Activated CD8-positive, alpha-beta memory T cell treated with anti-CD3 and anti-CD28 coated beads for 48 hours (primary cell): ENCODE data around the gene IL21R.
A peak's percentile ranks its signal among the peaks of the same experiment; 100 is the strongest.
"Not testable (repeated sequence)": the region's sequence is repeated elsewhere in the genome, so short reads cannot be mapped to it uniquely, and the experiment has no call there.

Source experiments
- DNase-seq, 3 experiments: peaks; one replicate each; pipeline ENCODE4 v3.0.0-alpha.2; 2020; ENCODE audit warnings: low read depth in 2 of 3, low spot score in 2 of 3

The IL21R gene

GRCh38 chr16:27400751-27401620, 988 bp upstream of the IL21R start:
- no peak for DNase-seq

GRCh38 chr16:27402569-27402963, 592 bp downstream of the IL21R start:
- no peak for DNase-seq

GRCh38 chr16:27402964-27403600, 1.1 kb downstream of the IL21R start:
- DNase-seq, result no peak

- DNase-seq, result no peak
Observed at GRCh38 chr16:27403601-27403992, 1.6 kb downstream of the IL21R start.

- DNase-seq, result no peak
Observed at GRCh38 chr16:27404163-27404823, 2.3 kb downstream of the IL21R start.

GRCh38 chr16:27405546-27406451, 3.8 kb downstream of the IL21R start:
- peak in 2 of 3 experiments; percentile 57 to 68 for DNase-seq

GRCh38 chr16:27406511-27407128, 4.6 kb downstream of the IL21R start:
- DNase-seq, result no peak

GRCh38 chr16:27407133-27407532, 5.2 kb downstream of the IL21R start:
- no peak for DNase-seq

- no peak for DNase-seq
Observed at GRCh38 chr16:27408012-27408601, 6.1 kb downstream of the IL21R start.

- no peak for DNase-seq
Observed at GRCh38 chr16:27408602-27409031, 6.6 kb downstream of the IL21R start.

GRCh38 chr16:27409958-27410357, 8.0 kb downstream of the IL21R start:
- not testable (repeated sequence) for DNase-seq

GRCh38 chr16:27410761-27411160, 8.8 kb downstream of the IL21R start:
- DNase-seq, result no peak

GRCh38 chr16:27413956-27414355, 12.0 kb downstream of the IL21R start:
- no peak for DNase-seq

- DNase-seq, result no peak
Observed at GRCh38 chr16:27414788-27415431, 12.9 kb downstream of the IL21R start.

- DNase-seq, result no peak
Observed at GRCh38 chr16:27417047-27417671, 15.2 kb downstream of the IL21R start.

- no peak for DNase-seq
Observed at GRCh38 chr16:27421961-27422740, 20.2 kb downstream of the IL21R start.

- DNase-seq, result no peak
Observed at GRCh38 chr16:27424772-27425498, 23.0 kb downstream of the IL21R start.

- DNase-seq, result no peak
Observed at GRCh38 chr16:27425961-27426360, 24.0 kb downstream of the IL21R start.
